PC-9 (cell line): ENCODE results near the gene RXRA.

Source experiments
- CTCF ChIP-seq: fragments of 200-600 bp; sonication (generic); conservative IDR thresholded peaks from 2 replicates; pipeline ENCODE4 v1.6.1; 2017; ENCODE audit warnings: mixed run types, antibody characterized with exemption, mild to moderate bottlenecking, moderate library complexity
- EZH2 ChIP-seq: fragments of 200-600 bp; sonication (generic); IDR thresholded peaks from 2 replicates; pipeline ENCODE4 v1.8.0; 2017; ENCODE audit warnings: antibody characterized with exemption, low read depth

- TF ChIP-seq CTCF (no peak), EZH2 (no peak)
Measured at GRCh38 chr9:134321531-134321930, 4.7 kb upstream of the RXRA start.
